Activated T-helper 17 cell treated with anti-CD3 and anti-CD28 coated beads, Interleukin-2, amount 50 U/mL, for 72 hours (primary cell): ENCODE results near the gene RBMS2. TPM values are rescaled to one million over a fixed set of nuclear protein-coding genes. Genes with fewer than 3 reads are reported as not detected.
"Not testable (repeated sequence)": the region's sequence is repeated elsewhere in the genome, so short reads cannot be mapped to it uniquely, and the experiment has no call there.

ENCODE experiments used
- ATAC-seq: fragments of 150-1000 bp; cut with Tn5 transposase; replicated peaks from 2 replicates; pipeline ENCODE4 v1.10.0; 2021; ENCODE audit warnings: mild to moderate bottlenecking, moderate library complexity
- H3K27ac Mint-ChIP-seq: one replicate; pipeline ENCODE4 v1.8.0; 2022; ENCODE audit warnings: mixed read lengths
- H3K27me3 Mint-ChIP-seq: one replicate; pipeline ENCODE4 v1.8.0; 2022; ENCODE audit warnings: mixed read lengths
- H3K36me3 Mint-ChIP-seq: one replicate; pipeline ENCODE4 v1.8.0; 2022; ENCODE audit warnings: low read depth, mild to moderate bottlenecking, mixed read lengths
- H3K4me1 Mint-ChIP-seq: one replicate; pipeline ENCODE4 v1.8.0; 2022; ENCODE audit warnings: mixed read lengths
- H3K4me3 Mint-ChIP-seq: one replicate; pipeline ENCODE4 v1.8.0; 2022; ENCODE audit warnings: mild to moderate bottlenecking, mixed read lengths
- H3K9me3 Mint-ChIP-seq: one replicate; pipeline ENCODE4 v1.8.0; 2022; ENCODE audit warnings: mixed read lengths
- total RNA-seq, 2 donors: library from RNA; stranded (reverse); gene quantifications; one replicate each; pipeline ENCODE4 v1.2.3, GENCODE V29; 2022

Gene RBMS2
- total RNA-seq, 2 donors from 2014 or later: 1.1 to 2.3 TPM

DNA sequence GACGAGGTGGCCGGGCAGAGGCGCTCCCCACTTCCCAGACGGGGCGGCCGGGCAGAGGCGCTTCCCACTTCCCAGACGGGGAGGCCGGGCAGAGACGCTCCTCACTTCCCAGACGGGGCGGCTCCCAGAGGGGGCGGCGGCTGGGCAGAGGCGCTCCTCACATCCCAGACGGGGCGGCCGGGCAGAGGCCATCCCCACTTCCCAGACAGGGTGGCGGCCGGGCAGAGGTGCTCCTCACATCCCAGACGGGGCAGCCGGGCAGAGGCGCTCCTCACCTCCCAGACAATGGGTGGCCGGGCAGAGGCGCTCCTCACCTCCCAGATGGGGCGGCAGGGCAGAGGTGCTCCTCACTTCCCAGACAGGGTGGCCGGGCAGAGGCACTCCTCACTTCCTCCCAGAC lies 27.1 kb upstream of the RBMS2 start:
- H3K27ac Mint-ChIP-seq, ATAC-seq, H3K4me3 Mint-ChIP-seq, H3K4me1 Mint-ChIP-seq, H3K36me3 Mint-ChIP-seq, H3K9me3 Mint-ChIP-seq: not testable (repeated sequence)
- H3K27me3 Mint-ChIP-seq: peaks cover 14% of the 10 kb centered on the region

- ATAC-seq, H3K27me3 Mint-ChIP-seq, H3K4me1 Mint-ChIP-seq, H3K27ac Mint-ChIP-seq, H3K36me3 Mint-ChIP-seq, H3K9me3 Mint-ChIP-seq: not testable (repeated sequence)
- peak overlapping the region; percentile 32 for H3K4me3 Mint-ChIP-seq
Observed at GRCh38 chr12:56496704-56497103, 24.9 kb upstream of the RBMS2 start.

- not testable (repeated sequence) for ATAC-seq, H3K36me3 Mint-ChIP-seq, H3K9me3 Mint-ChIP-seq, H3K27ac Mint-ChIP-seq, H3K4me1 Mint-ChIP-seq, H3K27me3 Mint-ChIP-seq, H3K4me3 Mint-ChIP-seq
Observed at GRCh38 chr12:56498126-56498902, 23.3 kb upstream of the RBMS2 start.

GRCh38 chr12:56499452-56499851 lies 22.2 kb upstream of the RBMS2 start:
- H3K36me3 Mint-ChIP-seq, ATAC-seq, H3K4me1 Mint-ChIP-seq, H3K27me3 Mint-ChIP-seq, H3K4me3 Mint-ChIP-seq, H3K27ac Mint-ChIP-seq, H3K9me3 Mint-ChIP-seq: not testable (repeated sequence)

DNA sequence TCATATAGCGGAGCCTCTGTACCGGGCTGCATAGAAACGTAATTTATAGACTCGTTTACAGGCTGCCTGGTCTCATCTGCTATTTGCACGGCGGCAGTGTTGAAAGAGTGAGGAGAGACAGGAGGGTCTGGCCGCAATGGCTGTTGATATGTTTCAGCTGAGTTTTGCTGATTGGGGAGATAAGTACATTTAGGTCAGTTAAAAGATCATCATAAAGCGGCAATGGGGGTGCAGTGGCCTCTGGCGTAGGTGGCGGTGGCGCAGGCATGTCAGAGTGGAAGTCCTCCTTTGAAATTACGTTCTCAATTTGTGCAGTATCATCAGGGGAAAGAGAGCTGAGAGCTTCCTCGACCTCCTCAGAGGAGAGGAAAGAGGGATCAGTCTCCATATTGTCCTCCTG lies 21.7 kb upstream of the RBMS2 start:
- not testable (repeated sequence) for ATAC-seq, H3K4me3 Mint-ChIP-seq, H3K36me3 Mint-ChIP-seq, H3K4me1 Mint-ChIP-seq, H3K9me3 Mint-ChIP-seq, H3K27me3 Mint-ChIP-seq, H3K27ac Mint-ChIP-seq

- peaks cover 7% of the 10 kb centered on the region for H3K27me3 Mint-ChIP-seq
- ATAC-seq: no peak
- H3K36me3 Mint-ChIP-seq: no peaks in the 10 kb centered on the region
- H3K4me3 Mint-ChIP-seq: no peak overlapping the region
- H3K4me1 Mint-ChIP-seq: no peaks in the 10 kb centered on the region
- no peaks in the 10 kb centered on the region for H3K9me3 Mint-ChIP-seq
- H3K27ac Mint-ChIP-seq: no peak overlapping the region
Observed at GRCh38 chr12:56510786-56511185, 10.8 kb upstream of the RBMS2 start.

DNA sequence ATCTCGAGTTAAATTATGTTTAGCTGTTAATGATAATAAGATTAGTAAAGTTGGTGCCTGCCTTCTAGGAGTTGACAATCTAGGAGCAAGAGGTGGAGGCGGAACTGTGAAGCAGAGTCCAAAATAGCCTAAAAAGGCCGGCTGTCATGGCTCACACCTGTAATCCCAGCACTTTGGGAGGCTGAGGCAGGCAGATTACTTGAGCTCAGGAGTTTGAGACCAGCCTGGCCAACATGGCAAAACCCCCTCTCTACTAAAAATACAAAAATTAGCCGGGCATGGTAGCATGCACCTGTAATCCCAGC lies 7.7 kb upstream of the RBMS2 start:
- not testable (repeated sequence) for H3K4me1 Mint-ChIP-seq, H3K4me3 Mint-ChIP-seq, H3K36me3 Mint-ChIP-seq, ATAC-seq, H3K27me3 Mint-ChIP-seq, H3K27ac Mint-ChIP-seq, H3K9me3 Mint-ChIP-seq

DNA sequence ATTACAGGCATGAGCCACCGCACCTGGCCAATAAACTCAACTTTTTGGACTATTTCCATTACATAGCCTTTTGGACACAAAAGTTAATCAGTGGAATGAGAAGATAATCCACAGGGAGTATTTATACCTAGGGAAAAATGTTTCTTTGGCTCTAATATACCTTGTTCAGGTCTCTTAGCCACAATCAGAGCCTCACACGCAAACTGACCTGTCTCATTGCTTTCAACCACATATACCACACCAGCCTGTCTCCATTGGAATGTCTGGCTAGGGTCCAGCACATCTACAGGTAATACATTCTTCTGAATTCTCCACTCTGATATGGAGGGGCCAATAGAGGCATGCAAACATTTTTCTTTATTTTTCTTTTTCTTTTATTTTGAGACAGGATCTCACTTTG lies 3.8 kb upstream of the RBMS2 start:
- peaks cover 11% of the 10 kb centered on the region for H3K4me1 Mint-ChIP-seq
- ATAC-seq: no peak
- H3K4me3 Mint-ChIP-seq: no peak overlapping the region
- H3K27ac Mint-ChIP-seq: no peak overlapping the region
- H3K27me3 Mint-ChIP-seq: no peaks in the 10 kb centered on the region
- H3K36me3 Mint-ChIP-seq: no peaks in the 10 kb centered on the region
- H3K9me3 Mint-ChIP-seq: no peaks in the 10 kb centered on the region

- no peak overlapping the region for H3K4me3 Mint-ChIP-seq
- H3K36me3 Mint-ChIP-seq: no peaks in the 10 kb centered on the region
- H3K27me3 Mint-ChIP-seq: no peaks in the 10 kb centered on the region
- H3K9me3 Mint-ChIP-seq: no peaks in the 10 kb centered on the region
- peaks cover 12% of the 10 kb centered on the region for H3K4me1 Mint-ChIP-seq
- H3K27ac Mint-ChIP-seq: no peak overlapping the region
- ATAC-seq: no peak
Observed at GRCh38 chr12:56518570-56518969, 3.0 kb upstream of the RBMS2 start.

DNA sequence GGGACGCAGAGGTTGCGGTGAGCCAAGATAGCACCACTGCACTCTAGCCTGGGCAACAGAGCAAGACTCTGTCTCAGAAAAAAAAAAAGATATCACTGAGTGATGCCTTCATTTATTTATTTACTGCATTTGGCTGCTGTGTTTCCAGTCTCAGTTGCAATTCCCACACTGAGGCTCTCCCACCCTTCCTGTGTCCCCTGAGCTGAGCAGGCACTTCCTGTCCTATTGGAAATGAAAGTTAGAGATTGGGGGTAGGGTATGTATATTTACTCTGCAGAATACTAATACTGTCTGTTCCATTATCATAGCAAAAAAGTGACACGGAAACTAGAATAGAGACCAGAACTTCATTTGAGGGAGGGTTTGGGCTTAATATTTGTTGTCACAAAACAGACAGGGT lies 1.6 kb upstream of the RBMS2 start:
- no peaks in the 10 kb centered on the region for H3K36me3 Mint-ChIP-seq
- no peak overlapping the region for H3K4me3 Mint-ChIP-seq
- no peaks in the 10 kb centered on the region for H3K9me3 Mint-ChIP-seq
- peaks cover 12% of the 10 kb centered on the region for H3K4me1 Mint-ChIP-seq
- no peak overlapping the region for H3K27ac Mint-ChIP-seq
- H3K27me3 Mint-ChIP-seq: no peaks in the 10 kb centered on the region
- ATAC-seq: no peak

- Mint-ChIP-seq H3K4me3 (peak overlapping the region; percentile 78), H3K27ac (no peak overlapping the region)
- no peak for ATAC-seq
Observed at GRCh38 chr12:56520506-56520905, 1.1 kb upstream of the RBMS2 start.

GRCh38 chr12:56521209-56521589 lies 421 bp upstream of the RBMS2 start:
- no peaks in the 10 kb centered on the region for H3K27me3 Mint-ChIP-seq
- H3K4me3 Mint-ChIP-seq: peak overlapping the region; percentile 78
- H3K4me1 Mint-ChIP-seq: peaks cover 12% of the 10 kb centered on the region
- H3K27ac Mint-ChIP-seq: peak overlapping the region; percentile 90
- no peaks in the 10 kb centered on the region for H3K9me3 Mint-ChIP-seq
- ATAC-seq: peak; percentile 16
- no peaks in the 10 kb centered on the region for H3K36me3 Mint-ChIP-seq

More at GRCh38 chr12:56520506-56520905, 1.1 kb upstream of the RBMS2 start:
- Mint-ChIP-seq H3K27me3 (no peaks in the 10 kb centered on the region), H3K9me3 (no peaks in the 10 kb centered on the region), H3K4me1 (peaks cover 12% of the 10 kb centered on the region), H3K36me3 (no peaks in the 10 kb centered on the region)

DNA sequence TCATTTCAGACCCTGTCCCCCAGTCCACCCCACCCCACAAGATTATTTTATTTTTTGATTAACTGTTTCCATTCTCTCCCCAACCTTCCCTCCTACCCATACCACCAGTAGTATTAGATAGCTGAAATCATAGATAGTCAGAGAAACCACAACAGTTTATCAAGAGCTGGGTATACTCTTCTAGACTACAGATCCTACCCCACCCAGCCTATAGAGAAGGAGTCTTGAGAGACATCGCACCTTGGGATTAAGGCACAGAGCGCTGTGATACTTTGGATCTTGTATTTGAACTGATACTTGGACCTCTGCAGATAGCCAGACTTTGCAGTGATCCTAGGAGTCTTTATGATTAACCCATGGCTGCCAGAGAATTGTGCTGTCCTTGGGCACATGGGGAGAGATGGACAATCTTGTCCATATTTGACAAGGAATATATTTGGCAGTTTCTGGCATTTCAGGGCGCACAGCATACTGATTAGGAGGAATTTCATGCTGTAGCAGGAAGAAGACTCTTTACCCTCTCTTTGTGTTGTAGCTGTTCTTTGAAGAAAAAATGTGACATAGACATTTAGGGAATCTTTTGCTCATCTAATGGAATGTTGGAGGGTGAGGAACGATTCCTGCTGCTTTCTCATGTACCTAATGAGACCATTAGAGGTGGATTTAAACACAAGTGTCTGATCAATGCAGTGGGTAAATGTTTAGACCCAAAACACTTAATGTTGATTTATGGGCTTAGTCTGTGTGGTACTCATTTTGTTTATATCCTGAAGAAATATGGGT lies 982 bp downstream of the RBMS2 start:
- peaks cover 12% of the 10 kb centered on the region for H3K4me1 Mint-ChIP-seq
- H3K27ac Mint-ChIP-seq: peak overlapping the region; percentile 90
- ATAC-seq: peak; percentile 53
- H3K27me3 Mint-ChIP-seq: no peaks in the 10 kb centered on the region
- no peaks in the 10 kb centered on the region for H3K36me3 Mint-ChIP-seq
- no peaks in the 10 kb centered on the region for H3K9me3 Mint-ChIP-seq
- H3K4me3 Mint-ChIP-seq: peak overlapping the region; percentile 78

GRCh38 chr12:56528846-56529245 lies 7.2 kb downstream of the RBMS2 start:
- Mint-ChIP-seq H3K9me3 (no peaks in the 10 kb centered on the region), H3K4me1 (no peaks in the 10 kb centered on the region), H3K4me3 (no peak overlapping the region), H3K36me3 (no peaks in the 10 kb centered on the region), H3K27me3 (no peaks in the 10 kb centered on the region), H3K27ac (no peak overlapping the region)
- ATAC-seq: no peak

DNA sequence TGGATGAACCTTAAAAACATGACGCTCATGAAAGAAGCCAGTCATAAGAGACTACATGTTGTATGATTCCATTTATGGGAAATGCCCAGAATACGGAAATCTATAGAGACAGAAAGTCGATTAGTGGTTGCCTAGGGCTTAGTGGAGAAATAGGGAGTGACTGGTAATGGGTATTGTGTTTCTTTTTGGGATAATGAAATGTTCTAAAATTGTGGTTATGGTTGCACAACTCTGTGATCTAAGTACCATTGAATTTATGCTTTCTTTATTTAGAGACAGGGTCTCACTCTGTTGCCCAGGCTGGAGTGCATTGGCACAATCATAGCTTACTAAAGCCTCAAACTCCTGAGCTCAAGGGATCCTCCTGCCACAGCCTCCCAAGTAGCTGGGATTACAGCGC lies 8.0 kb downstream of the RBMS2 start:
- Mint-ChIP-seq H3K4me3 (no peak overlapping the region), H3K36me3 (no peaks in the 10 kb centered on the region), H3K27ac (no peak overlapping the region), H3K27me3 (no peaks in the 10 kb centered on the region), H3K9me3 (no peaks in the 10 kb centered on the region), H3K4me1 (no peaks in the 10 kb centered on the region)
- ATAC-seq: no peak
